GM18519 (cell line): ENCODE data around the gene FGGY.
"Not testable (repeated sequence)": the region's sequence is repeated elsewhere in the genome, so short reads cannot be mapped to it uniquely, and the experiment has no call there.

Experiments
- ATAC-seq: cut with Tn5 transposase; IDR thresholded peaks from one replicate; pipeline ENCODE4 v1.9.1; 2021; ENCODE audit warnings: mild to moderate bottlenecking, moderate library complexity; ENCODE audit not compliant: unreplicated experiment, low FRiP score

The FGGY gene

DNA sequence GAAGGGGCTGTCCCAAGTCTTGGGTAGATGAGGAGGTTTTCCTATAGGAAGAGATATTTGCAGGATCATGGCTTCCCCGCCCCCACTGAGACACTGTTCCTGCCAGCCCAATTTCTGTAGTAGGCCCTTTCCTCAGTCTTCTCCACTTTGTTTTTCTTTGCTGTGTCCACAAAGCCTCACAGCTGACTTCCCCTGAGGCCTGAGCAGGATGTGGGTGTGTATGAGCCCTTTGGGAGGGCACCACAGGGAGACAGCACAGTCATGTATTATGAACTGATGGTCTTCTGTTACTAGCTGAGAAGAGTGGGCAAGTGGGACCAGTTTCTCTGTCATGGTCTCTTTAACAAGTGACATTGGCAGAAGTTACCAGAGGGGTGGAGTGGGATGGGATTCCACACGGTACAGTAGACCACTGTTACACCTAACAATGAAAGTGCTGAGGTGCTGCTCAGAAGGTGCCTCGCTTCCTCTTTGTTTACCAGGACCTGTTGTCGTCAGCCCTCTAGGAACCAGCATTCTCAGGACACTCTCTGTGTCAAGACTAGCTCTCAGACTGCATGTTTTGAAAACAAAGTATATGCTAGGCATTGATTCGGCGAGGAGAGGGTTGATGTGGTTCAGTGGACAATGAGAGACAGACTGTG lies 264.0 kb downstream of the FGGY start:
- ATAC-seq: no peak

DNA sequence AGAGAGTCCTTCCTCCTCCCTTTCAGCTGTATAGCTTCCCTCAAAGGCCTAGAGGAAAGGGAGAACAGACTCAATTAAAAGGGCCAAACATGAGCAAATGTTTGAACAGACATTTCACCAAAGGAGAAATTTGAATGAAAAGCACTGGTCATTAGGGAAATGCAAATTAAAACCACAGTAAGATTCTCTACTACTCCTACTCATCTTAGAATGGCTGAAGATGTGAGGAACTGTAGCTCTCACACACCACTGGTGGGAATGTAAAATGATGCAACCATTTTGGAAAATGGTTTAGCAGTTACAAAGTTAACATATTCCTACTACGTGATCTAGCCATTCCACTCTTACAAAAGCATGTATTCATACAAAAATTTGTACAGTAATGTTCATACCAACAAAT lies 264.9 kb downstream of the FGGY start:
- no peak for ATAC-seq

DNA sequence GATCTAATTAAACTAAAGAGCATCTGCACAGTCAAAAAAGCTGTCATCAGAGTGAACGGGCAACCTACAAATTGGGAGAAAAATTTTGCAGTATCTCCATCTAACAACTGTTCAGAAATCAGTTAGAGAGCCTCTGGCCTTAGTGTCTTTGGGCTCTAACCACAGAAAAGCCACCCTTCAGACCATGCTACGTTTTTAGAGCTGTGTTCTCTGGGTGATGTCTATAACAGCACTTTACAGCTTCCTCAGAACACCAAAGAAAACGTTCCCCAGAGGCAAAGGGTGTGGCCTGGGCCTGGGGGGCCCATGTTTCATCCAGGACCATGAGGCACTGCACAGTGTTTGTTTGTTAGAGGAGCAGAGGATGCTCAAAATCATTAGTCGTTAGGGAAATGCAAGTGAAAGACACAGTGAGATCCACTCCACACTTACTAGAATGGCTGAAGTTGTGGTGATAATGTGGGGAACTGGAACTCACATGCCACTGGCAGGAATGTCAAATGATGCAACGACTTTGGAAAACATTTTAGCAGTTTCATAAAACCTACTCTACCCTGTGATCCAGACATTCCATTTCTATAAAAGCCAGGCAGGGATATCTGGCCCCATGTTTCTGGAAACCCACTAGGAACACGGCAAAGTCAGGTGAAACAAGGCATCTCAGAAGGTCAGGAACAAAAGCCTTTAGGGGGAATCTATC lies 267.4 kb downstream of the FGGY start:
- no peak for ATAC-seq

DNA sequence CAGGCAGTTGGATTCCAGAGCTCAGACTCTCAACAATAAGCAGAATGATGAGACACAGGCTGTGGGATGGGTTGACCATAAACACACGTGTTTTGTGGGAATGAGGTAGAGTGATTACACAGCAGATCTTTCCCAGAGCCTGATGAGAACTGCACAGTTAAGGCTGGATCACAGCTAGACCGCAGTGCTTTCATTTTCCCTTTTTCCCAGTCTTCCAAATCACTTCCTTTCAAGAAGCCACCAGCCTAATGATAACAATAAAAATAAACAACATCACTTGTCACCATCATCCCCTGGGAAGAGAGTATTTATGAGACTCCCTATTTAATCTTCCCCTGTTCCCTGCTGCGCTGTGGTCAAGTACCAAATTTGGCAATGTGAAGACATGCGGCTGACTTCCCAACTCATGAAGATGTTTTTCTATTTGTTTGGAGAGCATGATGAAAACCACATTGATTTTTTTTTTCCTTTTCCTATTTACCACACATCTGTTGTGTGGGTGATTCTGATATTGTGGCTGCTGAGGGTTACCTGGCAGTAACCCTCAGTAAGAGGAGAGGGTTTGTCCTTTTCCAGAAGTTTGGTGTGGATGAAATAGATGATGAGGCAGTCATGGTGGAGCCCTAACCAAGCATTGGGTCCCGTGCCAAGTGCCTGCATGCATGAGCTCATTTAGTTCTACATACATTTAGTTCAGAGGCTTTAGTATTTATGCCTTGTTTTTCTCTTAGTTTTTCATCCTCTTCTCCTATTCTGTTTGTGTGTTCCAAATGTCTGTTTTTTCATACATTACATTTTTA lies 268.9 kb downstream of the FGGY start:
- ATAC-seq: no peak

DNA sequence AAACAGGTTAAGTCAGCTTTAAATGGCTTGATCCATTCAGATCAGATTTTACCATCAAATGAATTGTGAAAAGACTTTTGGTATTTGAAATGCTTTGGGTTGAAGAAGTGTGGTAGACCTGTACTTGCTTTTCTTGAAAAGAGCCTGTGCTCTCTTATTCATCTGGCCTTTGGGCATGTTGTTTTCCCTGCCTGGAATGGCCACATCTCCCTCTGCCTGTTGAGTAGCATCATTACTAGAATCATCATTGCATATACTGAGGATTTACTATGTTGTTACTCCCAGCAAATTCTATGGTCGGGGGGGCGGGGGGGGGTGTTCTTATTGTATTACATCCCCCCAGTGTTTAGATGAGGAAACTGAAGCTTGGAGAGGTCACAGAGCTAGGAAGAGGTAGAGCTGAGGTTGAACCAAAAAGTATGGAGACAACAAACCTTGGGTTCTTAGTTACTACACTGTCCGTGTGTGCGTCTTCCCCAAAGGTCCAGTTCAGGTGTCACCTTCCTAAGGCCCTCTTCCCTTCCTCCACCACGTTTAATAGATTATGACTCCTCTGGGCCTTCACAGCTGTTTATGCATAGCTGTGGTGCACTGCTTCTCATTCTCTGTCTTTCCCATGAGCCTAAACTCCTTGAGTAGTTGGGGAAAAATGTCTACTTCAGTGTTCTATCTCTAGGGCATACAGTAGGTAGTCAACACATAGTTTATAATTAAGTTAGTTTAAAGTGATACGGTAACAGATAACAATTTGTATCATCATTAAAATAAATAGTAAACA lies 271.5 kb downstream of the FGGY start:
- no peak for ATAC-seq

DNA sequence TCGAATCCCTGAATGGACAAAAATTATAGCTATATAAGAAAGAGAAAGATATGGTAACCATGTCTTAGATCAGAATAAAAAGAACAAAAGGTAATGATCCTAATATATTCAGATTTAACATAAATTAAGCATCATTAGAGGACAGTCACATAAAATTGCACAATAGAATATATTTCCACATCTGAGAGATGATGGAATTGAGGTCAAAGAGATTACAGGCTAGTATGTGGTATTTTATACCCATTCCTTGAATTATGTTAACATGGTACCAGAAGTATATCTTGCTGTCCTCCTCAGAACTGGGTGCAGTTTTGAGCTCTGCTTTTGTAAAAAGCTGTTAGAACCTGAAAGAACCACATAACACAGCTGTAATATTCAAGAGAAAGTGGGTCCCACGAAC lies 272.3 kb downstream of the FGGY start:
- ATAC-seq: no peak

DNA sequence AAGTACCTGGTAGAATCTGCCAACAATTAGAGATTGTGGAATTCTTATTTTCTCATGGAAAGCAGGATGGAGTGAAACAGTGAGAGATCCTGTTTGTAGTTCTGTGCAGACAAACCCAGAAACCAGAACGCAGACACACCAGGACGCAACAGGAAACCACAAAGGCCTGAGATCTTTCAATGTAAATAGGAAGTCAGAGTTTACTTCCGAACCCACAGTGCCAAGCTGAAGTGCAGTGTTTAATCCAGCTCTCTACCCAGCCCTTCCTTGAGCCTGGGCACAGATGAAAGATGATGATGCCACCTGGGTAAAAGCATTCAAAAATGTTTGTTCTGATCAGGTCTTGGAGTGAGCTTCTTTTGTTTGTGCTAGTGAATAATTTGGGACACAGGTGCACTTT lies 273.6 kb downstream of the FGGY start:
- peak; percentile 60 for ATAC-seq

DNA sequence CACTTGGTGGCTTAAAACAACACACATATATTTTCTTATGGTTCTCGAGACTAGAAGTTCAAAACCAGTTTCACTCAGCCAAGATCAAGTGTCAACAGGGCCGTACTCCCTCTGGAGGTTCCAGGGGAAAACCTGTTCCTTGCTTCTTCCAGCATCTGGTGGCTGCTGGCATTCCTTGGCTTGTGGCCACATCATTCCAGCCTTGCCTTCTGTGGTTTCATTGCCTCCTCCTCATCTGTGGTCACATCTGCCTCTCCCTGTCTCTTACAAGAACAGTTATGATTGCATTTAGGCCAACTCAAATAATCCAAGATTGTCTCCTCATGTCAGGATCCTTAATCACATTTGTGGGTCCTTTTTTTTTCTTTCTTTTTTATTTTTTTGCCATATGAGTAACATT lies 277.2 kb downstream of the FGGY start:
- ATAC-seq: no peak

DNA sequence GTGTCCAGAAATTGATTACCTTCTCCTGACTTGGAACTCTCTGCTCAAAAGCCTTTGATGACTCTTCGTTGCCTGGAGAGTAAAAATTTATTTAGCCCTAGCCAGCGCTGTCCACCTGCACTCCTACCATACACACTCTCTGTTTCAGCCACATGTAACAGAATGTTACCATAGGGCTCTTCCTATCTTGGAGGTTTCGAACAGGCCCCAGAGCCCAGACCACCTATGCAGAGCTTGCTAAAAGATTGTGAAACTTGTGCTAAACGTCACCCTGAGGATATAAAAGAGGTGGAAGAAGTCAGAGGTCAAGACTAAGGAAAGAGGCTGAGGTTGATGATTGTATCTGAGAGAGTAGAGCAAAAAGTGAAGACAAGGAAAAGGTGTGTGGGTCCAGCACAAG lies 280.9 kb downstream of the FGGY start:
- ATAC-seq: no peak

DNA sequence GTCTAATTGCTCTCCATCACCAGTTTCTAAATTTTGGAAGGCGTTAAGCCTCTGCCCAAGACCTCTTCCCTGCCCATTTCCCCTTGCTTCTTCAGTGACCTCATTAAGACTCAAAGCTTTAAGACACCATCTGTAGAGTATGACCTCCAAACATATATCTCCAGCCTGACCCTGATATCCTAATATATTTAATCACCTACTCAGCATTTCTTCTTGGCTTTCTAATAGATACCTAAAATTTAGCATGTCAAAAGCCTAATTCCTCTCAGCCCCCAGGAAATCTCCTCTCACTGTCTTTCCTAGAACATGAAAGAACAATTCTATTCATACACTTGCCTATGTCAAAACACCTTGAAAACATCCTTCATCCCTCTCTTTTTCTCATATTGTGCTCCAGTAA lies 282.3 kb downstream of the FGGY start:
- no peak for ATAC-seq

DNA sequence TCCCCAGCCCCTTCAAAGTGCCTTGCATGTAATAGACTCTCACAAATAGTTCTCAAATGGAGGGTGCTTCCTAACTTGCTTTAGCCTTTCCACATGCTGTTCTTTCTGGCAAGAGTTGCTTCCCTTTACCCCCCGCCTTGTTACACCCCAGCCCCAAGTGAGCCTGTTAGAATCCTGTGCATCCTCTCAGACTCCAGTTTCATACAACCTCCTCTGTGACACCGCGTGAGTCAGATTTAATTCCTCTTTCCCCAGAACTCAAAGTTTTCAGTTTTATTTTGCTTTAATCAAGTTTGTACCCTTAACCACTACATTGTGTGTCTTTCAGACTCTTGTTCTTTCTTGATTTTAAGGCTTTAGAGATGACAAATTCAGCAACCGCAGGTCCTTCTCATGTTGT lies 283.4 kb downstream of the FGGY start:
- no peak for ATAC-seq

DNA sequence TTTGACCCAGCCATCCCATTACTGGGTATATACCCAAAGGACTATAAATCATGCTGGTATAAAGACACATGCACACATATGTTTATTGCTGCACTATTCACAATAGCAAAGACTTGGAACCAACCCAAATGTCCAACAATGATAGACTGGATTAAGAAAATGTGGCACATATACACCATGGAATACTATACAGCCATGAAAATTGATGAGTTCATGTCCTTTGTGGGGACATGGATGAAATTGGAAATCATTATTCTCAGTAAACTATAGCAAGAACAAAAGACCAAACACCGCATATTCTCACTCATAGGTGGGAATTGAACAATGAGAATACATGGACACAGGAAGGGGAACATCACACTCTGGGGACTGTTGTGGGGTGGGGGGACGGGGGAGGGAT lies 295.5 kb downstream of the FGGY start:
- ATAC-seq: not testable (repeated sequence)

DNA sequence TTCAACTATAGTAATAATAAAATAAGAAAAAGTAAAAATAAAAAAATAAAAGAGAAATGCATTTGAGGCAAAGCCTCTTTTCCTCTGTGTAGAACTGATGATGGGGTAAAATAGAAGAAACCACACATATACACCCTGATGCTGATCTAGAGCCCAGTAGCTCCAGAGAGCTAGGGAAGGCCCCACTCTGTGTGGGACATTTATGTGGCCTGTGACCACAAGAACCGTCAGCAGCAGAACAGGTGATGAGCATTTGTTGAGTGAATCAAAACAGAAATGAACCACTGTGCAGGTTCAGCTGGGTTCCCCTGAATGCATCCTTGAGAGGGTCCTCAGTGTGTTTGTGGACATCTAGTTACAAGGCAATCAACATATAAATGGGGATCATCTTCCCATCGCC lies 296.0 kb downstream of the FGGY start:
- ATAC-seq: no peak

DNA sequence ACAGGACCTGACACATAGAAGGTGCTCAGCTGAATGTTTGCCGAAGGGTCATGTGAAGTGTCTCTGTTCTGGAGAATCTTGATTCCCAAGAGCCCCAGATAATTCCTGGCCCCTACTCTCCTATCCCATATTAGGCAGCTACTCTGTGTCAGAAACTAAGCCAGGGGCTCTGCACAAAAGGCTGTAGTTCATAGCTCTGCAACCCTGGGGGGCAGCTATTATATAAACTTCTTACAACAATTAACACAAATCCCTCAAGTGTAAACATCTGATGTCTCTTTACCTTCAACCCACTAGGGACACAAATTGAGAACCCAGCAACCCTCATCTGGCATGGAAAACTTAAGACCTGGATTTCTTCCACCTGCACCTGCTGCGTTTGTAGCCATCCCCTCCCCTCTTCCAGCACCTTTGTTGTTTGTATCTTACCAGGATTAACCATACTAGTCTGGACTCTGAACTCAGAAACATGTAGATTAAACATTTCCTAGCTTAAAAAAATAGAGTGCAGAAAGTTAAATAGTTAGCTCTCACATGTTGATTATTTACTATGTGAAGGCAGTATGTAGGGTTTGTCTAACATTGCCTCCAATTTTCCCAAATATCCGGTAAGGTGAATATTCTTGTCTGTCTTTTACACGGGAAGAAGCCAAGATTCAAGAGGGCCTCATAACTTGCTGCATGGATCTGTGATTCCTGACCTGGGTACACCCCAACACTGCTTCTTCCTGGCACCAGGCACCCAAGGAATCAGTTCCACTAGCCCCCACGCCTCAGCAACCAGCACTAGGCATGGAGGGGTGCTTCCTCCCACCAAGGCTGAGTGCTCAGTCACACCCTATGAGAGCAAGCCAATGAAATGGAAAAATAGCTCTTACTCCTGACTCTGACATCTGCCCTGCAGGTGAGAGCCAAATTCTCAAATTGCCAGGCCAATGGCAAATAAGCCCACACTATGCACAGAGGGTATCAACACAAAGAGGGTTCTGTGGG lies 297.2 kb downstream of the FGGY start:
- ATAC-seq: no peak

DNA sequence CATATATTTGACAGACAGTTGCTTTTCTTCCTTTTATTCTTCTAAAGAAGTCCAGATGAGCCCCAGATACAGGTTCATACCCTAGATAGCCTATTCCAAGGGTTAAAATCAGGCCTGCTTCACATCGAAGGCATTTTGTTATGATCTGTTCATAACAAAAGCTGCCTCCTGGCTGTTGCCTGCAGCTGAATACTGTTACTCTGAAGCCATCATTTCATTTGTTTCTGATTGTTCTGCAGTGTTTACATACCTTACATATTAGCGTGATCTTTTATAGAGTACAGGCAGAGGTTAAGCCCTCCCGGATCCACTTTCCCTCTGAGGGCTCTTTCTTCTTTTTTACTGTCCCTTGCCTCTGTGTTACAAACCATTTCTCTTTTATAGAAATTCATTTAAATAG lies 298.9 kb downstream of the FGGY start:
- no peak for ATAC-seq

DNA sequence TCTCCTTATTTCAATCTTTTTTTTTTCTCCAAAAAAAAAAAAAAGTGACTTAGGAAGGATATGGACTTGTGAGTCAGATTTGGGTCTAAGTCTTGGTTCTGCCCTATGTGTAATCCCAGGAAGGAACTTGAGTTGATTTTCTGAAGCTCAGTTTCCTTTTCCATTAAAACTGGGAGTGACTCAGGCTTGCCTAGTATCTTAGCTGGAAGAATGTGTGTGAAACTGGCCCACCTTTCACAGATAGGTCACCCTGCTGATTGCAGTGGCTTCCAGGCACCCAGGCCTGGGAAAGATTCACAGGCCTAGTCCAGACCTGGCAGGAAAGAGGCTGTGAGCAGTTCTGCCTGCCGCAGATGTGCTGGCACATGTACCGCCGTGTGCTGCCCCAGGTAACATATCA lies 299.5 kb downstream of the FGGY start:
- no peak for ATAC-seq

DNA sequence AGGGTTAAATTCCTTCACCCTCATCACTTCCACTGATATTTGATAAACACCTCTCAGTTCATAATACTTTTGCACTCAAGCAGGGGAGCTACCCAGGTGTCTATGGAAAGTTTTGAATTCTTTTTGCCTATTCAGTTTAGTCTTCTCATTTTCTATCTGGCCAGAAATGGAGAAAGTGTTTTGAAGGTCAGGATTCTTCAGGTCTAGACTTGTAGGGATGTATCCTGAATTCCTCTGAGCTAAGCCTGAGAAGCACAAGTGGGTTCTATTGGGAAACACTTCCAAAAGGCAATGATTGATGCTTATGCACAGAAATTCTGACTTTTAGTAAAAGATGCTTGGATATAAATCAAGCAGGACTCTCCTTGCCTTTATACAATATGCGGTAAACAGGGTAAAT lies 300.1 kb downstream of the FGGY start:
- ATAC-seq: no peak

DNA sequence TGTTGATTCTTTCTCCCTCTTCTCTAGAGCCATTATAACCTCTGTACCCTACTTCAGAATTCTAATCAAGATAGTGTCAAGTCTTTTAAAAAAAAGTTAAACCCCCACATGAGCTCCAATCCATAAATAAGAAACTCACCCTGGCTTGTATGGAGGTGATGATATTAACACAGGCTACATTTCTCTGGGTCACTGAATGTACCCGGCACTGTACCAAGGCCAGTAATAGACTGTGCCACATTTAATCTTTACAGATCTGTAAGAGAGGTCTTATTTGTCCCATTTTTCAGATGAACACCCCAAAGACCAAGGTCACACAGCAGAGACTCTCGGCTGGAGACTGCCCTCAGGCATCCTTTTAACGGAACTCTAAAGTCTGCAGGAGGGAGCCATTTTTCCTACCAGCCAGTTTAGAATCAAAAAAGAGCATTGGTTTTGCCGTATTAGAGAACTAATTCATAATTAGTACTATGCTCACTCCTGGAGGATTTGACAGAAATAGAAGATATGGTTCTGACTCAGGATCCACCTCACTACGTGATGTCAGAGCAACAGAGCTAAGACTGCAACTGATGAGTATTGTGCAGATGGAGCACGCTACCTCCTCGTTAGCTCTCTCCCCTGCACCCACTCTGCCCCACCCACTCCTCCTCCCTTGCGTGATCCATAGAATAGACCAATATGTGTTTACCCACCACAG lies 300.7 kb downstream of the FGGY start:
- ATAC-seq: no peak

DNA sequence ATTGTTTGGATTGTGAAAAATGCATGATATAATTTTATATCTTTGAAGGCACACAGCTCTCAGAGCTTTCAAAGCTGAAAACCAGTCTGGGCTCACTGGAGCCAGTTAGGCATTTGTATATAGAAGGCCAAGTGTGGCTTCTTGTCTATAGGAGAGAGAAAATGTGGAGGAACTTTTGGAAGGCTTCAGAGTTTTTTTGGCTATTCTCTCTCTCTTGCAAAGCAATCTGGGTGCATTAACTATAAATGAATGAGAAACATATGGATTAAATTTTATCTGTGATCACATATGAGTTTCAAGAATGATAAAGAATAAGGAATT lies 301.2 kb downstream of the FGGY start:
- ATAC-seq: no peak
